Tibial nerve (tissue), 4 donors: ENCODE results near the gene TOMM20. TPM values are rescaled to one million over a fixed set of nuclear protein-coding genes. Genes with fewer than 3 reads are reported as not detected.

Source experiments
- DNase-seq, 2 donors: peaks; one replicate each; pipeline ENCODE4 v3.0.0-alpha.2; 2019; ENCODE audit warnings: low spot score in 2 of 2
- H3K27ac ChIP-seq, 4 donors: fragments of 200-600 bp; sonication (generic) in 3 of 4; one replicate each; pipeline ENCODE4 v1.5.1; 2017 to 2019; ENCODE audit warnings: mild to moderate bottlenecking in 1 of 4
- H3K27me3 ChIP-seq, 2 donors: fragments of 200-600 bp; sonication (generic) in 1 of 2; one replicate each; pipeline versions ENCODE4 v1.5.1 to v1.6.0; 2017 to 2019
- H3K36me3 ChIP-seq, 3 donors: fragments of 200-600 bp; sonication (generic); one replicate each; pipeline ENCODE4 v1.5.1; 2018 to 2019
- H3K4me1 ChIP-seq, 4 donors: fragments of 200-600 bp; sonication (generic) in 3 of 4; one replicate each; pipeline ENCODE4 v1.5.1; 2017 to 2019
- H3K4me3 ChIP-seq, 4 donors: fragments of 200-600 bp; sonication (generic) in 3 of 4; one replicate each; pipeline ENCODE4 v1.5.1; 2017 to 2019; ENCODE audit warnings: mild to moderate bottlenecking in 1 of 4, moderate library complexity in 1 of 4
- H3K9me3 ChIP-seq, 4 donors: fragments of 200-600 bp; sonication (generic) in 3 of 4; one replicate each; pipeline ENCODE4 v1.5.1; 2017 to 2019
- CTCF ChIP-seq, 5 experiments: fragments of 200-600 bp in 3 of 5; fragments of 450-650 bp in 2 of 5; sonication (generic) in 3 of 5; IDR thresholded peaks; one replicate each; pipeline ENCODE4 v1.5.1; 2016 to 2019; ENCODE audit warnings: antibody characterized with exemption in 5 of 5, mild to moderate bottlenecking in 3 of 5, moderate library complexity in 2 of 5
- EP300 ChIP-seq, 2 donors: sonication (generic); formaldehyde crosslinking; IDR thresholded peaks; one replicate each; pipeline ENCODE4 v1.6.1; 2017; ENCODE audit warnings: antibody characterized with exemption in 2 of 2, mild to moderate bottlenecking in 1 of 2
- POLR2A ChIP-seq, 2 donors: fragments of 450-650 bp; IDR thresholded peaks; one replicate each; pipeline ENCODE4 v1.6.1; 2017; ENCODE audit warnings: antibody characterized with exemption in 2 of 2, mild to moderate bottlenecking in 2 of 2, moderate library complexity in 2 of 2
- WGBS, 2 donors: methylation state at CpG; one replicate each; pipeline ENCODE4 v1.1.5; 2018; 5-methylcytosine and 5-hydroxymethylcytosine counted together
- total RNA-seq, 4 donors: library from RNA; depleted of rRNA; stranded (reverse); fragments of >200 nt; gene quantifications; one replicate each; pipeline ENCODE4 v1.1.0, GENCODE V29; 2016

The TOMM20 gene
- total RNA-seq, 4 donors from 2014 or later, result 57.6 to 105 (median 83.1) TPM

DNA sequence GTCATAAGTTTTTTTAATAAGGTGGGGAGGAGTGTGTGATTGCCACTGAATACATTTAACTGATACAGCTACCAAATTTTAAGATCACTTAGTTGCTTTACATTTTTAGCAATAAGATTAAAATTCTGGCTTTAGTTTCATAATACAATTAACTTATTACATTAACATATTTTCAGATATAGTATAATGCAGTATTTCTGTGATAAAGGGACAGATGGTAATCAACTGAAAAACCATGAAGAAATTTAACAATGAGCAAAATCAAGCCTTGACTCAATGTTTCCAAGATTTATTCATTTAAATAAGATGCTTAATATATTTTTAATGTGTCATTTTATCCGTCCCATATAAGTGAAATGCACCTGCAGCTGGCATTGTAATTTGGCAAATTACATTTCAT, 4.0 kb downstream of the TOMM20 start:
- DNase-seq, result no peak
- peaks cover 0 to 34% (median 16%) of the 10 kb centered on the region in 3 donors for H3K36me3 ChIP-seq
- TF ChIP-seq EP300 (IDR thresholded peaks at IDR 0.05) (no peak), CTCF (IDR thresholded peaks at IDR 0.05) (no peak), POLR2A (IDR thresholded peaks at IDR 0.05) (no peak)
- peaks cover 0 to 68% (median 24%) of the 10 kb centered on the region in 4 donors for H3K4me1 ChIP-seq
- H3K4me3 ChIP-seq, result no peak overlapping the region
- H3K27ac ChIP-seq, result no peak overlapping the region
- 67 to 70% methylated on average over 1 of the region's 1 CpG for WGBS, 2 donors
- H3K27me3 ChIP-seq, result no peaks in the 10 kb centered on the region
- H3K9me3 ChIP-seq, result no peaks in the 10 kb centered on the region

DNA sequence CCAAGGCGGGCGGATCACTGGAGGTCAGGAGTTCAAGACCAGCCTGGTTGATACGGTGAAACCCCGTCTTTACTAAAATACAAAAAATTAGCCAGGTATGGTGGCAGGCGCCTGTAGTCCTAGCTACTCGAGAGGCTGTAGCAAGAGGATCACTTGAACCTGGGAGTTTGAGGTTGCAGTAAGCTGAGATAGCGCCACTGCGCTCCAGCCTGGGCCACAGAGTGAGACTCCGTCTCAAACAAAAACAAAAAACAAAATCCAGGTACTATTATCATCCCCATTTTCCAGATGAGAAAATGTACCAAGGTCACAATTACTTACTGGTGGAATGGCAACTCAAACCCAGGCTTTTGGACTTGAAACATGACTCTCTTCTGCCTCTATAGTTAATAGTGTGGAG, 4.5 kb downstream of the TOMM20 start:
- no peak for DNase-seq
- TF ChIP-seq CTCF (IDR thresholded peaks at IDR 0.05) (no peak), POLR2A (IDR thresholded peaks at IDR 0.05) (no peak), EP300 (IDR thresholded peaks at IDR 0.05) (no peak)
- 92 to 93% methylated on average over 9 of the region's 9 CpGs for WGBS, 2 donors
- peaks cover 0 to 40% (median 16%) of the 10 kb centered on the region in 3 donors for H3K36me3 ChIP-seq
- no peaks in the 10 kb centered on the region for H3K9me3 ChIP-seq
- H3K4me1 ChIP-seq, result peaks cover 0 to 65% (median 24%) of the 10 kb centered on the region in 4 donors
- no peaks in the 10 kb centered on the region for H3K27me3 ChIP-seq
- no peak overlapping the region for H3K27ac ChIP-seq
- H3K4me3 ChIP-seq, result no peak overlapping the region

DNA sequence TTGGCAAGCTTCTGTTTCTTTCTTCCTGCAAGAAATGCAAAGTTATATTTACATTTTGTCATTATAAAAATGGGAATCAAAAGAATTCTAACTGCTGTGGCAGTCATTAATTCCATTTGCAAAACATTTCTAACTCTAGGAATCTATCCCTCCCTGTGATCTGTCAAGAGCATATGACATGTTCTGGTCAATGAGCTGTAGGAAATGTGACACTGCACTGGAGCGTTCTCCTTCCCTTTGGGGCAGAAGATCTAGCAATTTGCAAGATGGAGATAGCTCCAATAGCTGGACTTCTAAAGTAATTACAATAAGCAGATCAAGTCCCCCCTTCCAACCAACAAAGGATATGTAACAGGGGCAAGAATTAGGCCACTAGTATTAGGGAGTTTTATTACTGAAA, 6.3 kb downstream of the TOMM20 start:
- Histone ChIP-seq H3K4me3 (no peak overlapping the region), H3K4me1 (peaks cover 0 to 61% (median 22%) of the 10 kb centered on the region in 4 donors), H3K9me3 (no peaks in the 10 kb centered on the region), H3K36me3 (peaks cover 0 to 57% (median 16%) of the 10 kb centered on the region in 3 donors), H3K27me3 (no peaks in the 10 kb centered on the region), H3K27ac (no peak overlapping the region)
- WGBS, 2 donors, result 62 to 83% methylated on average over 1 of the region's 1 CpG
- TF ChIP-seq CTCF (IDR thresholded peaks at IDR 0.05) (no peak), EP300 (IDR thresholded peaks at IDR 0.05) (no peak), POLR2A (IDR thresholded peaks at IDR 0.05) (no peak)
- DNase-seq, result no peak

DNA sequence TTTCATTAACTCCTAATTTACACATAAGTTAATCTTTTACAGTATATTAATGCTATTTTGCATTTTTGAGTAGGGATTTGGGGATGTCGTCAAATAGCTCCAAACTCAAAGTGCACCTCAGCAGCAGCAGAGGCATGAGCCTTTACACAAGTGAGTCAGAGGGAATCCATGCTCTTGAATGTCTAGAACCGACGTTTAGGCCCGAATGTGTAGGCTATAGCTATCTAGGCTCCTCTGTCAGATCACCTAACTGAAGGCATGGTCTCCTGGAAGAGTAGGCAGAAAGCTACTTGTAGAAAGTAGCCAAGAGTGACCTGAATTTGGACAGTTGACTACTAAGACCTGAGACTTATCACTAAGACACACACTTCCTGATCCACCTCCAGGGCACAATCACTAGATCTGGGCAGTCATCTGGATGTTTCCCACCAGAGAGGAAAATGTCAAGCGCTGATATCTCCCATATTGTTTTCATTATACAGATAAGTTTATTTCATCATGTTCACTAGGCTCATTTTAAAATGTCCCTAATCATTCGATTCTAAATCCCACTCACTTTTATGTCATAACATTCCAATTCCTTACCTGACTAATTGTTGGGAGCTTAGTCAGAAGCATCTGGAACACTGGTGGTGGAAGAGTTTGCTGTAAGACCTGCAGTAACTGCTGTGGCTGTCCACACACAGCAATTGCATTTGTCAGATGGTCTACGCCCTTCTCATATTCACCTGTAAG, 15.3 kb downstream of the TOMM20 start:
- Histone ChIP-seq H3K4me1 (peaks cover 0 to 13% (median 0%) of the 10 kb centered on the region in 4 donors), H3K27ac (no peak overlapping the region), H3K9me3 (no peaks in the 10 kb centered on the region), H3K4me3 (no peak overlapping the region), H3K36me3 (peaks cover 2 to 90% (median 9%) of the 10 kb centered on the region in 3 donors), H3K27me3 (no peaks in the 10 kb centered on the region)
- DNase-seq, result no peak
- 91 to 92% methylated on average over 7 of the region's 7 CpGs for WGBS, 2 donors
- TF ChIP-seq CTCF (IDR thresholded peaks at IDR 0.05) (no peak), POLR2A (IDR thresholded peaks at IDR 0.05) (no peak), EP300 (IDR thresholded peaks at IDR 0.05) (no peak)
